GM13976 (cell line): Measurements from ENCODE around the gene KRTCAP2.

Experiments used
- DNase-seq: peaks from one replicate; pipeline ENCODE4 v3.0.0; 2012; ENCODE audit warnings: low spot score
- CTCF ChIP-seq: IDR thresholded peaks from 2 replicates; pipeline ENCODE4 v1.5.1; 2012; ENCODE audit warnings: borderline replicate concordance, mild to moderate bottlenecking; ENCODE audit not compliant: insufficient read depth; ENCODE audit errors: extremely low read depth, missing control alignments, control extremely low read depth
- in situ Hi-C: fragments of 300-500 bp; cut with MboI; formaldehyde crosslinking; loops from one replicate; pipeline ENCODE4 v1.12.0; 2022; ENCODE audit warnings: low sequenced_read_pairs, mixed read lengths, inconsistent platforms; ENCODE audit not compliant: unreplicated experiment

The KRTCAP2 gene

GRCh38 chr1:155175927-155176371, 2.8 kb upstream of the KRTCAP2 start:
- no peak for DNase-seq
- no peak for TF ChIP-seq CTCF
- in situ Hi-C loops = no loop called here

GRCh38 chr1:155175281-155175926, 2.3 kb upstream of the KRTCAP2 start:
- DNase-seq = no peak
- in situ Hi-C loops = no loop called here
- TF ChIP-seq CTCF = no peak

GRCh38 chr1:155174324-155175280, 1.5 kb upstream of the KRTCAP2 start:
- in situ Hi-C loops = no loop called here
- DNase-seq = no peak
- TF ChIP-seq CTCF = no peak

GRCh38 chr1:155173478-155174323, 597 bp upstream of the KRTCAP2 start, which contains the start of gene TRIM46:
Gene TRIM46, plus strand, starts transcription at chr1:155173849. Its CDS starts 118 bp downstream, at chr1:155173967.
- no peak for TF ChIP-seq CTCF
- peak; percentile 84 for DNase-seq
- in situ Hi-C loops = no loop called here

GRCh38 chr1:155171836-155172731, 1.0 kb downstream of the KRTCAP2 start:
- in situ Hi-C loops = no loop called here
- TF ChIP-seq CTCF = no peak
- no peak for DNase-seq
